ENCODE data around the gene DNAH7. TPM values are rescaled to one million over a fixed set of nuclear protein-coding genes. Genes with fewer than 3 reads are reported as not detected.
A peak's percentile ranks its signal among the peaks of the same experiment; 100 is the strongest.

The DNAH7 gene
- total and polyA plus RNA-seq, 10 of the 15 experiments (the other 5 are each of a cell fraction or from before 2014, with no cell fraction given) = 0.05 to 0.61 (median 0.16) TPM

DNA sequence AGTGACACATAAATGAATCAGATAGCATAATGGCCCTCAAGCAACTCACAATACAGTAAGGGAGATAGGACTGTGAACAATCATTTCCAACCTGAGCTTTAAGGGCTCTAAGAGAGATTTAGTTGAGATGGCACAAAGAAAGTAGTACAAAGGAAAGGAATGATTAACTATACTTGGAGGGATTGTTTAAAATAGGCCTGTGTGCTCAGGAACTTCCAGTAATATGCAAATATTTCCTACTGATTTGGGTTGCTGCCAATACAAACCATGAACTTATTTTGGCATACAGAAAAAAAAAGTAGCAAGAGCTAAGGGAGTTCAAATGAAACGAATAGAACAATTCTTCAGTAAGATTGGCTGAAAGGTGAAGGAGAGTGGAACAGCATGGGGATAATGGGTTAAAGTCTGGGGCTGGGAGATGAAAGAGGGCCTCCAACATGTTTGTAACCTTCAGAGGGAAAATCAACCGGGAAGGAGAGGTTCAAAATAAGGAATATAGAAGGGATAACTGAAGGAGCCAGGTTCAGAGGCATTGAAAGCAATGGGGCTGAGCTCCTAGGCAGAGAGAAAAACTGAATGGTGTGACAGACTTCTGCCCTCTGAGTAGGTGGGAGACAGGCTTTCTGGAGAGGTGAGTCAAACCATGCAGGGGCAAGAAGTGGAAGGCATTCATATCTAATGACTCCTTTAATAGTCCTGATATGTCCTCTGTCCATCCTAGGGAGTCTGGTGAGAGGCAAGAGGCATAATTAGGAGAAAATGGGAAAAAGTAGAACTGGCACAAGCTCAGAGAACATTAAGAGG is 83.5 kb downstream of the DNAH7 start:
- in situ Hi-C loops (cut with MboI) = no loop called here
- Histone ChIP-seq H3K9me3 (replicated peaks; ENCODE audit: control insufficient read depth, insufficient read depth, low read length) (no peaks in the 10 kb centered on the region), H3K27ac (ENCODE audit: control insufficient read depth, insufficient read depth) (no peak overlapping the region), H3K4me3 (no peak overlapping the region), H3K79me2 (ENCODE audit: control insufficient read depth, insufficient read depth, low read length) (no peaks in the 10 kb centered on the region), H4K20me1 (ENCODE audit: control insufficient read depth, insufficient read depth) (no peaks in the 10 kb centered on the region), H3K4me1 (ENCODE audit: control insufficient read depth, insufficient read depth, low read length) (no peaks in the 10 kb centered on the region), H3K4me2 (ENCODE audit: control insufficient read depth, insufficient read depth) (no peak overlapping the region), H2AFZ (ENCODE audit: control insufficient read depth, low read depth, low read length) (no peak overlapping the region), H3K9ac (ENCODE audit: control insufficient read depth, insufficient read depth, low read length) (no peak overlapping the region), H3K36me3 (ENCODE audit: control insufficient read depth in 2 of 2, insufficient read depth in 2 of 2, low read length in 1 of 2) (no peaks in the 10 kb centered on the region), H3K27me3 (replicated peaks in 1 of 2; ENCODE audit: control insufficient read depth in 2 of 2, insufficient read depth in 2 of 2, low read length in 1 of 2) (no peaks in the 10 kb centered on the region)
- ATAC-seq (peak; percentile 44), FAIRE-seq (no peak), DNase-seq (ENCODE audit: low read depth, low spot score) (no peak)
- TF ChIP-seq LARP7 (IDR thresholded peaks at IDR 0.05) (no peak), CHD2 (IDR thresholded peaks at IDR 0.05; ENCODE audit: borderline replicate concordance, low read depth, low read length) (no peak), CREM (IDR thresholded peaks at IDR 0.05; ENCODE audit: low read depth) (no peak), NFIC (IDR thresholded peaks at IDR 0.05; ENCODE audit: low read depth, low read length) (no peak), FOS (IDR thresholded peaks at IDR 0.05; ENCODE audit: borderline replicate concordance, extremely low read depth, insufficient read length) (no peak), ETV6 (conservative IDR thresholded peaks at IDR 0.05 in 1 of 2, IDR thresholded peaks at IDR 0.05 in 1 of 2; ENCODE audit: borderline replicate concordance in 1 of 2, low read depth in 1 of 2) (no peak), GATAD2B (conservative IDR thresholded peaks at IDR 0.05; ENCODE audit: low read depth) (no peak), RAD21 (IDR thresholded peaks at IDR 0.05; ENCODE audit: insufficient read depth, low read depth, low read length) (no peak), FOXM1 (IDR thresholded peaks at IDR 0.05; ENCODE audit: low read depth, low read length) (no peak), NKRF (conservative IDR thresholded peaks at IDR 0.05) (no peak)
- TF ChIP-seq, protein P1, sequence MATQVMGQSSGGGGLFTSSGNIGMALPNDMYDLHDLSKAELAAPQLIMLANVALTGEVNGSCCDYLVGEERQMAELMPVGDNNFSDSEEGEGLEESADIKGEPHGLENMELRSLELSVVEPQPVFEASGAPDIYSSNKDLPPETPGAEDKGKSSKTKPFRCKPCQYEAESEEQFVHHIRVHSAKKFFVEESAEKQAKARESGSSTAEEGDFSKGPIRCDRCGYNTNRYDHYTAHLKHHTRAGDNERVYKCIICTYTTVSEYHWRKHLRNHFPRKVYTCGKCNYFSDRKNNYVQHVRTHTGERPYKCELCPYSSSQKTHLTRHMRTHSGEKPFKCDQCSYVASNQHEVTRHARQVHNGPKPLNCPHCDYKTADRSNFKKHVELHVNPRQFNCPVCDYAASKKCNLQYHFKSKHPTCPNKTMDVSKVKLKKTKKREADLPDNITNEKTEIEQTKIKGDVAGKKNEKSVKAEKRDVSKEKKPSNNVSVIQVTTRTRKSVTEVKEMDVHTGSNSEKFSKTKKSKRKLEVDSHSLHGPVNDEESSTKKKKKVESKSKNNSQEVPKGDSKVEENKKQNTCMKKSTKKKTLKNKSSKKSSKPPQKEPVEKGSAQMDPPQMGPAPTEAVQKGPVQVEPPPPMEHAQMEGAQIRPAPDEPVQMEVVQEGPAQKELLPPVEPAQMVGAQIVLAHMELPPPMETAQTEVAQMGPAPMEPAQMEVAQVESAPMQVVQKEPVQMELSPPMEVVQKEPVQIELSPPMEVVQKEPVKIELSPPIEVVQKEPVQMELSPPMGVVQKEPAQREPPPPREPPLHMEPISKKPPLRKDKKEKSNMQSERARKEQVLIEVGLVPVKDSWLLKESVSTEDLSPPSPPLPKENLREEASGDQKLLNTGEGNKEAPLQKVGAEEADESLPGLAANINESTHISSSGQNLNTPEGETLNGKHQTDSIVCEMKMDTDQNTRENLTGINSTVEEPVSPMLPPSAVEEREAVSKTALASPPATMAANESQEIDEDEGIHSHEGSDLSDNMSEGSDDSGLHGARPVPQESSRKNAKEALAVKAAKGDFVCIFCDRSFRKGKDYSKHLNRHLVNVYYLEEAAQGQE (IDR thresholded peaks at IDR 0.05; ENCODE audit: low read depth, low read length) = no peak
- TF ChIP-seq, protein P2, sequence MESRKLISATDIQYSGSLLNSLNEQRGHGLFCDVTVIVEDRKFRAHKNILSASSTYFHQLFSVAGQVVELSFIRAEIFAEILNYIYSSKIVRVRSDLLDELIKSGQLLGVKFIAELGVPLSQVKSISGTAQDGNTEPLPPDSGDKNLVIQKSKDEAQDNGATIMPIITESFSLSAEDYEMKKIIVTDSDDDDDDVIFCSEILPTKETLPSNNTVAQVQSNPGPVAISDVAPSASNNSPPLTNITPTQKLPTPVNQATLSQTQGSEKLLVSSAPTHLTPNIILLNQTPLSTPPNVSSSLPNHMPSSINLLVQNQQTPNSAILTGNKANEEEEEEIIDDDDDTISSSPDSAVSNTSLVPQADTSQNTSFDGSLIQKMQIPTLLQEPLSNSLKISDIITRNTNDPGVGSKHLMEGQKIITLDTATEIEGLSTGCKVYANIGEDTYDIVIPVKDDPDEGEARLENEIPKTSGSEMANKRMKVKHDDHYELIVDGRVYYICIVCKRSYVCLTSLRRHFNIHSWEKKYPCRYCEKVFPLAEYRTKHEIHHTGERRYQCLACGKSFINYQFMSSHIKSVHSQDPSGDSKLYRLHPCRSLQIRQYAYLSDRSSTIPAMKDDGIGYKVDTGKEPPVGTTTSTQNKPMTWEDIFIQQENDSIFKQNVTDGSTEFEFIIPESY (IDR thresholded peaks at IDR 0.05) = no peak
- ChIA-PET POLR2A (no interaction called here), RAD21 (ENCODE audit: unreplicated experiment) (interaction anchor here (1.3 kb wide), 2 partner anchors 82 to 935 kb away, joined by 3 read pairs; no protein-coding TSS in a partner anchor), CTCF (interaction anchor here (1.2 to 4.5 kb wide), 2 partner anchors 13 to 82 kb away, joined by 4 to 19 read pairs; partner anchors contain the start of gene DNAH7), SMC1A (ENCODE audit: uncharacterized antibody, unreplicated experiment) (interaction anchor here (1.1 to 1.6 kb wide), 4 partner anchors 10 to 82 kb away, joined by 3 to 5 read pairs (median 3); no protein-coding TSS in a partner anchor)
- intact Hi-C loops (cut with micrococcal nuclease; ENCODE audit: unreplicated experiment) = no loop called here
- 13% methylated on average over 2 of the region's 2 CpGs for WGBS (ENCODE audit: insufficient coverage, insufficient replicate concordance, low lambda C conversion rate, missing lambda C conversion rate)
- BruUV-seq (replicated peaks) = no TSS peak
